Lower leg skin (tissue), 3 donors: ENCODE measurements around the gene NINL.

Experiments
- POLR2A ChIP-seq, 2 donors: fragments of 450-650 bp; IDR thresholded peaks; one replicate each; pipeline ENCODE4 v1.6.1; 2016 to 2017; ENCODE audit warnings: antibody characterized with exemption in 2 of 2, mild to moderate bottlenecking in 1 of 2, moderate library complexity in 1 of 2
- TF ChIP-seq, protein P1 (sequence below), 3 donors: fragments of 450-650 bp; IDR thresholded peaks; one replicate each; pipeline ENCODE4 v1.5.1; 2016; ENCODE audit warnings: antibody characterized with exemption in 3 of 3, mild to moderate bottlenecking in 3 of 3, moderate library complexity in 2 of 3

GRCh38 chr20:25567286-25567685, 18.0 kb downstream of the NINL start:
- TF ChIP-seq, protein P1, sequence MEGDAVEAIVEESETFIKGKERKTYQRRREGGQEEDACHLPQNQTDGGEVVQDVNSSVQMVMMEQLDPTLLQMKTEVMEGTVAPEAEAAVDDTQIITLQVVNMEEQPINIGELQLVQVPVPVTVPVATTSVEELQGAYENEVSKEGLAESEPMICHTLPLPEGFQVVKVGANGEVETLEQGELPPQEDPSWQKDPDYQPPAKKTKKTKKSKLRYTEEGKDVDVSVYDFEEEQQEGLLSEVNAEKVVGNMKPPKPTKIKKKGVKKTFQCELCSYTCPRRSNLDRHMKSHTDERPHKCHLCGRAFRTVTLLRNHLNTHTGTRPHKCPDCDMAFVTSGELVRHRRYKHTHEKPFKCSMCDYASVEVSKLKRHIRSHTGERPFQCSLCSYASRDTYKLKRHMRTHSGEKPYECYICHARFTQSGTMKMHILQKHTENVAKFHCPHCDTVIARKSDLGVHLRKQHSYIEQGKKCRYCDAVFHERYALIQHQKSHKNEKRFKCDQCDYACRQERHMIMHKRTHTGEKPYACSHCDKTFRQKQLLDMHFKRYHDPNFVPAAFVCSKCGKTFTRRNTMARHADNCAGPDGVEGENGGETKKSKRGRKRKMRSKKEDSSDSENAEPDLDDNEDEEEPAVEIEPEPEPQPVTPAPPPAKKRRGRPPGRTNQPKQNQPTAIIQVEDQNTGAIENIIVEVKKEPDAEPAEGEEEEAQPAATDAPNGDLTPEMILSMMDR (IDR thresholded peaks at IDR 0.05) = no peak
- no peak for TF ChIP-seq POLR2A (IDR thresholded peaks at IDR 0.05)
